Gastroesophageal sphincter (tissue), 4 donors: ENCODE data around the gene RCVRN. TPM values are rescaled to one million over a fixed set of nuclear protein-coding genes. Genes with fewer than 3 reads are reported as not detected.

Experiments used
- ATAC-seq: fragments of 150-250 bp; one replicate; pipeline ENCODE4 v1.9.1; 2016; ENCODE audit warnings: mild to moderate bottlenecking, moderate library complexity
- H3K27ac ChIP-seq, 4 donors: fragments of 200-600 bp; sonication (generic) in 3 of 4; 1 replicate in 3 of 4; 2 replicates in 1 of 4; pipeline ENCODE4 v1.5.1; 2016 to 2019
- H3K27me3 ChIP-seq: fragments of 200-600 bp; sonication (generic); one replicate; pipeline ENCODE4 v1.5.1; 2019
- H3K36me3 ChIP-seq, 2 donors: fragments of 200-600 bp; sonication (generic); one replicate each; pipeline ENCODE4 v1.5.1; 2019; ENCODE audit warnings: control low read depth in 1 of 2
- H3K4me1 ChIP-seq, 3 donors: fragments of 200-600 bp; sonication (generic); 1 replicate in 2 of 3; 2 replicates in 1 of 3; pipeline ENCODE4 v1.5.1; 2016 to 2019; ENCODE audit warnings: control low read depth in 2 of 3
- H3K4me3 ChIP-seq, 2 donors: fragments of 200-600 bp; sonication (generic); one replicate each; pipeline ENCODE4 v1.5.1; 2019; ENCODE audit warnings: mild to moderate bottlenecking in 1 of 2, moderate library complexity in 1 of 2
- H3K9me3 ChIP-seq, 3 donors: fragments of 200-600 bp; sonication (generic); one replicate each; pipeline ENCODE4 v1.5.1; 2017 to 2019; ENCODE audit warnings: control low read depth in 2 of 3
- CTCF ChIP-seq, 4 experiments: fragments of 200-600 bp in 2 of 4; fragments of 450-650 bp in 2 of 4; sonication (generic) in 1 of 4; IDR thresholded peaks; one replicate each; pipeline ENCODE4 v1.5.1; 2017 to 2019; ENCODE audit warnings: antibody characterized with exemption in 4 of 4, mild to moderate bottlenecking in 2 of 4, moderate library complexity in 2 of 4
- EP300 ChIP-seq: sonication (generic); formaldehyde crosslinking; IDR thresholded peaks from one replicate; pipeline ENCODE4 v1.6.1; 2017; ENCODE audit warnings: antibody characterized with exemption, mild to moderate bottlenecking
- POLR2A ChIP-seq, 2 donors: fragments of 450-650 bp; IDR thresholded peaks; one replicate each; pipeline ENCODE4 v1.6.1; 2017; ENCODE audit warnings: antibody characterized with exemption in 2 of 2, mild to moderate bottlenecking in 2 of 2, moderate library complexity in 1 of 2
- POLR2AphosphoS5 ChIP-seq: sonication (generic); formaldehyde crosslinking; IDR thresholded peaks from one replicate; pipeline ENCODE4 v1.6.1; 2017; ENCODE audit warnings: antibody characterized with exemption
- WGBS, 2 donors: methylation state at CpG; one replicate each; pipeline ENCODE4 v1.1.5; 2018; ENCODE audit warnings: low coverage in 1 of 2; 5-methylcytosine and 5-hydroxymethylcytosine counted together
- total RNA-seq, 4 donors: library from RNA; depleted of rRNA; stranded (reverse); fragments of >200 nt; gene quantifications; one replicate each; pipeline ENCODE4 v1.1.0, GENCODE V29; 2016

RCVRN gene
- total RNA-seq, 4 donors from 2014 or later, result 0.27 to 0.81 (median 0.32) TPM; not detected in 1

DNA sequence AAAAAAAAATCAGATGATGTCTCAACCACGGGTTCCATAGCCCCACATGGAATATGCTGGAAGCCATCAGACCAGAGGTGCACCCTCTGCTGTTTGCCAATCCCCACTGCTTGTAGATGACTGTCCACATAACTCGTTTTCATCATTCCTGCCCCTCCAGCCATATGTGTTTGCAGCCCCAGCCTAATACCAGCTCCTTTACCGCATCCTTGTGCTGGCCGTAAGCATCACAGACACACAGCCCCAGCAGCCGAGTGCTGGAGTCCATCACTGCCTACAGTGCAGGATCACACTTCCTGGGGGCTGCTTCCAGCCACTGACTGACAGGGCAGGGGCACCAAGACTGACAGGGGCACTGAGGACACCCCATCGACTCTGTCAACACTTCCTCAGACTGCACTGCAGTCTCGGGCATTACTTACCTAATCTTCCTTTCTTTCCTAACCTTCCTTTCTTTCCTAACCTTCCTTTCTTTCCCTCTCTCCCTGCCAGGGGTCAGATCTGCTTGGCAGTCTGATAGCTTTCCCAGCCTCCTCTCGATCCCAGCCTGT, 5.0 kb downstream of the RCVRN start:
- peaks cover 0 to 3% (median 0%) of the 10 kb centered on the region in 3 donors for H3K9me3 ChIP-seq
- WGBS, 2 donors, result 40 to 44% methylated on average over 5 to 8 of the region's 8 CpGs
- peaks cover 0 to 16% (median 11%) of the 10 kb centered on the region in 3 donors for H3K4me1 ChIP-seq
- peak; percentile 49 for ATAC-seq
- H3K27me3 ChIP-seq, result no peaks in the 10 kb centered on the region
- H3K27ac ChIP-seq, result peak overlapping the region in 3 of 4 donors; percentile 55 to 61 (median 60)
- H3K36me3 ChIP-seq, result no peaks in the 10 kb centered on the region
- TF ChIP-seq EP300, result no peak
- TF ChIP-seq POLR2AphosphoS5, result no peak
- no peak for TF ChIP-seq POLR2A (IDR thresholded peaks at IDR 0.05)
- TF ChIP-seq CTCF (IDR thresholded peaks at IDR 0.05), result no peak
- H3K4me3 ChIP-seq, result no peak overlapping the region

GRCh38 chr17:9899280-9900043, 5.6 kb downstream of the RCVRN start:
- ATAC-seq, result peak; percentile 54
- peak overlapping the region in 3 of 4 donors; percentile 20 to 61 (median 60) for H3K27ac ChIP-seq
- WGBS, 2 donors, result 73 to 80% methylated on average over 4 to 10 of the region's 21 CpGs

DNA sequence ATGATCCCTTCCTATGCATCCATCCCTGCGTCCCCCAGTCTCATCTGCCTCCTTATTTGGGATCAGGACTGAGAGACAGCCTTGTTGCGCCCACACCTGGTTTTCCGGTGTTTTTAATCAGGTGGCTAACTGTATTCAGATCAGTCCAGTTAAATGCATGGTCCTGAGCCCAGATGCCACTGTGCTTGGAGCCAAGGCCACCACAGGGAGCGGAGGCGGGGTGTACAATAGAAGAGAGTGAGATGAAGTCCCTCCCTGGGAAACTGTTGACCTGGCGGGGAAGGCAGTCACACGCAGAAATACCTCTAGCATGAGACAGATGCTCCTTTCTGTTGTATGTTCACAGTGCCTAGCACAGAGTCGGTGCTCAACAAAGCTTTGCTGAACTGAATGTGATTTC, 6.3 kb downstream of the RCVRN start:
- Histone ChIP-seq H3K9me3 (peaks cover 0 to 12% (median 0%) of the 10 kb centered on the region in 3 donors), H3K4me1 (peaks cover 0 to 16% (median 11%) of the 10 kb centered on the region in 3 donors), H3K27ac (peak overlapping the region in 1 of 4 donors; percentile 61), H3K4me3 (no peak overlapping the region), H3K36me3 (no peaks in the 10 kb centered on the region), H3K27me3 (no peaks in the 10 kb centered on the region)
- no peak for ATAC-seq
- WGBS, 2 donors, result 88 to 93% methylated on average over 3 of the region's 8 CpGs
- no peak for TF ChIP-seq EP300
- TF ChIP-seq POLR2A (IDR thresholded peaks at IDR 0.05), result no peak
- no peak for TF ChIP-seq POLR2AphosphoS5
- no peak for TF ChIP-seq CTCF (IDR thresholded peaks at IDR 0.05)

More at GRCh38 chr17:9899280-9900043, 5.6 kb downstream of the RCVRN start:
- Histone ChIP-seq H3K4me1 (peaks cover 0 to 16% (median 11%) of the 10 kb centered on the region in 3 donors), H3K27me3 (no peaks in the 10 kb centered on the region), H3K4me3 (no peak overlapping the region), H3K9me3 (peaks cover 0 to 10% (median 0%) of the 10 kb centered on the region in 3 donors), H3K36me3 (no peaks in the 10 kb centered on the region)
- TF ChIP-seq EP300, result no peak
- TF ChIP-seq POLR2AphosphoS5, result no peak
- no peak for TF ChIP-seq POLR2A (IDR thresholded peaks at IDR 0.05)
- no peak for TF ChIP-seq CTCF (IDR thresholded peaks at IDR 0.05)

DNA sequence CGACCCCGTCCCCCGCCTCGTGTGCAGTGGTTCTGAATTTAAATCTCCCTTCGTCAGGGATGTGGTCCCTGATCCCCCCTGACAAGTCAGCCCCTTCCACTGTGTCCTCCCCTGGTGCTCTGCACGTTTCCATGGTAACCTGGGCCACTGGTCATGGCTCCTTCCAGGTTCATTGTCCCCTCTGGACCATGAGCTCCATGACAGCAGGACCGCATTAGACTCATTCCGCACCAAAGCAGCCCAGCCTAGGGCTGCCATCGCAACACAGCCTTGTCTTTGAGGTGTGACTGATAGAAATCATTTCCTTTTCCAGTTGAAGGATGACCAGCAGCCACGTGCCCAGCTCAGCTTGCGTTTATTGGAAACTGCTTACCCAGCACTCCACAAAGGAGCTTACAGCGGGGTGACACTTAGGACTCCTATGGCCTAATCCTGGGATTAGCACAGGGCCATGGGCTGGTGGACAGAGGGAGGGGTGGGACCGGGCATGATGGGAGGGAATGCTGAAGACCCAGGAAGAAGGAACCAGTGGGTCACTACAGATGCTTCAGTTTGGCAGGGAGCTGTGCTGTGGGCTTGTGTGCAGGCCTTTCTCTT, 7.6 kb downstream of the RCVRN start:
- no peaks in the 10 kb centered on the region for H3K36me3 ChIP-seq
- ATAC-seq, result no peak

More for the DNA sequence above, 7.6 kb downstream of the RCVRN start:
- no peak overlapping the region for H3K27ac ChIP-seq
- TF ChIP-seq POLR2A (IDR thresholded peaks at IDR 0.05) (no peak), EP300 (no peak), POLR2AphosphoS5 (no peak), CTCF (IDR thresholded peaks at IDR 0.05) (no peak)
- no peak overlapping the region for H3K4me3 ChIP-seq
- peaks cover 0 to 16% (median 11%) of the 10 kb centered on the region in 3 donors for H3K4me1 ChIP-seq
- H3K27me3 ChIP-seq, result no peaks in the 10 kb centered on the region
- H3K9me3 ChIP-seq, result peaks cover 0 to 12% (median 0%) of the 10 kb centered on the region in 3 donors
- 50 to 78% methylated on average over 1 to 2 of the region's 13 CpGs for WGBS, 2 donors
